GM21367 (cell line): ENCODE measurements around the gene LYZL1.
A peak's percentile ranks its signal among the peaks of the same experiment; 100 is the strongest.
"Not testable (repeated sequence)": the region's sequence is repeated elsewhere in the genome, so short reads cannot be mapped to it uniquely, and the experiment has no call there.

Source experiments
- ATAC-seq: cut with Tn5 transposase; IDR thresholded peaks from one replicate; pipeline ENCODE4 v1.9.1; 2021; ENCODE audit not compliant: unreplicated experiment

LYZL1 gene

GRCh38 chr10:29304264-29304994 is 15.6 kb downstream of the LYZL1 start:
- ATAC-seq = peak; percentile 78

GRCh38 chr10:29304995-29305335 is 16.1 kb downstream of the LYZL1 start:
- no peak for ATAC-seq

- no peak for ATAC-seq
These were observed 17.8 kb downstream of the LYZL1 start for GRCh38 chr10:29306688-29307087.

GRCh38 chr10:29308142-29308541 is 19.3 kb downstream of the LYZL1 start:
- ATAC-seq = not testable (repeated sequence)

- no peak for ATAC-seq
These were observed 20.6 kb downstream of the LYZL1 start for GRCh38 chr10:29309465-29309864.

GRCh38 chr10:29310463-29310862 is 21.6 kb downstream of the LYZL1 start:
- ATAC-seq = not testable (repeated sequence)

GRCh38 chr10:29313071-29313470 is 24.2 kb downstream of the LYZL1 start:
- ATAC-seq = no peak

- ATAC-seq = no peak
These were observed 25.9 kb downstream of the LYZL1 start for GRCh38 chr10:29314726-29315125.

- ATAC-seq = no peak
These were observed 26.9 kb downstream of the LYZL1 start for GRCh38 chr10:29315814-29316213.

- no peak for ATAC-seq
These were observed 27.6 kb downstream of the LYZL1 start for GRCh38 chr10:29316308-29317026.

- no peak for ATAC-seq
These were observed 28.2 kb downstream of the LYZL1 start for GRCh38 chr10:29317027-29317420.

GRCh38 chr10:29317423-29318021 is 28.7 kb downstream of the LYZL1 start:
- ATAC-seq = no peak

GRCh38 chr10:29318141-29319071 is 29.5 kb downstream of the LYZL1 start:
- ATAC-seq = not testable (repeated sequence)

GRCh38 chr10:29319205-29319781 is 30.4 kb downstream of the LYZL1 start:
- no peak for ATAC-seq

- ATAC-seq = not testable (repeated sequence)
These were observed 31.8 kb downstream of the LYZL1 start for GRCh38 chr10:29320680-29321121.

GRCh38 chr10:29321656-29322055 is 32.8 kb downstream of the LYZL1 start:
- ATAC-seq = no peak

GRCh38 chr10:29322918-29323317 is 34.0 kb downstream of the LYZL1 start:
- ATAC-seq = no peak

GRCh38 chr10:29323367-29323766 is 34.5 kb downstream of the LYZL1 start:
- no peak for ATAC-seq

- no peak for ATAC-seq
These were observed 35.5 kb downstream of the LYZL1 start for GRCh38 chr10:29324220-29324841.

- no peak for ATAC-seq
These were observed 37.4 kb downstream of the LYZL1 start for GRCh38 chr10:29326299-29326698.
